ENCODE measurements around the gene PTPRD.

The PTPRD gene

DNA sequence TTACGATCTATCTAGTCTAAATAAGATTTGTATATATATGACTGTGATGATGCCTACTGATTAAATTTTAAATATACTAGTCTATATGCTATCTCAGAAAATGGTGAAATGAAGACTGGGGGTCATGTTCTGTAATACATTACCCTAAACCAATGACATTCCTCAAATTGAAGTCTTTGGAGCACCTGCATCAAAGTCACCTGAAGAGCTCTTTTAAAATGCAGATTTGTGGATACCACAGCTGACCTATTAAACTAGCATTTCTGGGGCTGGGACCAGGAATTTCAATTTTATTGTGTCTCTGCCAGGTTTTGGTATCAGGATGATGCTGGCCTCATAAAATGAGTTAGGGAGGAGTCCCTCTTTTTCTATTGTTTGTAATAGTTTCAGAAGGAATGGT, 2181.3 kb downstream of the PTPRD start:
- Histone ChIP-seq H3K79me2 (ENCODE audit: insufficient read depth, low read length) (no peaks in the 10 kb centered on the region), H3K9ac (ENCODE audit: low read depth, low read length, poor library complexity, severe bottlenecking) (no peak overlapping the region), H3K4me2 (ENCODE audit: low read depth, low read length, poor library complexity, severe bottlenecking) (no peak overlapping the region), H4K20me1 (ENCODE audit: insufficient read depth, low read length, poor library complexity, severe bottlenecking) (no peaks in the 10 kb centered on the region), H3K4me1 (ENCODE audit: insufficient read depth, low read length, poor library complexity, severe bottlenecking) (peaks cover 9% of the 10 kb centered on the region), H3K27me3 (ENCODE audit: insufficient read depth, low read length, poor library complexity, severe bottlenecking) (no peaks in the 10 kb centered on the region), H3K36me3 (ENCODE audit: insufficient read depth, low read length) (peaks cover 64% of the 10 kb centered on the region; the same call in 1 of the 2 replicates), H2AFZ (ENCODE audit: low read length) (no peak overlapping the region), H3K9me2 (replicated peaks; ENCODE audit: low read depth, low read length) (no peaks in the 10 kb centered on the region), H3K9me3 (ENCODE audit: insufficient read depth, low read depth, low read length) (no peaks in the 10 kb centered on the region), H3F3A (ENCODE audit: low read depth) (no peaks in the 10 kb centered on the region), H3K4me3 (ENCODE audit: low read length, poor library complexity, severe bottlenecking) (no peak overlapping the region)
- TF ChIP-seq CTCF (conservative IDR thresholded peaks at IDR 0.05; ENCODE audit: low read length) (no peak), EZH2phosphoT487 (IDR thresholded peaks at IDR 0.05; ENCODE audit: borderline replicate concordance) (no peak)

- H3K9ac ChIP-seq (ENCODE audit: low read depth, low read length, poor library complexity, severe bottlenecking) = no peak overlapping the region
- no peaks in the 10 kb centered on the region for H3K9me3 ChIP-seq (ENCODE audit: insufficient read depth, low read depth, low read length)
- no peak for TF ChIP-seq EZH2phosphoT487 (IDR thresholded peaks at IDR 0.05; ENCODE audit: borderline replicate concordance)
- no peak for TF ChIP-seq CTCF (conservative IDR thresholded peaks at IDR 0.05; ENCODE audit: low read length)
- H4K20me1 ChIP-seq (ENCODE audit: insufficient read depth, low read length, poor library complexity, severe bottlenecking) = no peaks in the 10 kb centered on the region
- no peaks in the 10 kb centered on the region for H3K27me3 ChIP-seq (ENCODE audit: insufficient read depth, low read length, poor library complexity, severe bottlenecking)
- no peak overlapping the region for H3K4me3 ChIP-seq (ENCODE audit: low read length, poor library complexity, severe bottlenecking)
- no peaks in the 10 kb centered on the region for H3K9me2 ChIP-seq (replicated peaks; ENCODE audit: low read depth, low read length)
- H3F3A ChIP-seq (ENCODE audit: low read depth) = no peaks in the 10 kb centered on the region
- H3K4me1 ChIP-seq (ENCODE audit: insufficient read depth, low read length, poor library complexity, severe bottlenecking) = peaks cover 9% of the 10 kb centered on the region
- H2AFZ ChIP-seq (ENCODE audit: low read length) = no peak overlapping the region
- no peak overlapping the region for H3K4me2 ChIP-seq (ENCODE audit: low read depth, low read length, poor library complexity, severe bottlenecking)
- peaks cover 60% of the 10 kb centered on the region; the same call in 1 of the 2 replicates for H3K36me3 ChIP-seq (ENCODE audit: insufficient read depth, low read length)
- H3K79me2 ChIP-seq (ENCODE audit: insufficient read depth, low read length) = no peaks in the 10 kb centered on the region
These were observed 2181.9 kb downstream of the PTPRD start for GRCh38 chr9:8430945-8431344.

DNA sequence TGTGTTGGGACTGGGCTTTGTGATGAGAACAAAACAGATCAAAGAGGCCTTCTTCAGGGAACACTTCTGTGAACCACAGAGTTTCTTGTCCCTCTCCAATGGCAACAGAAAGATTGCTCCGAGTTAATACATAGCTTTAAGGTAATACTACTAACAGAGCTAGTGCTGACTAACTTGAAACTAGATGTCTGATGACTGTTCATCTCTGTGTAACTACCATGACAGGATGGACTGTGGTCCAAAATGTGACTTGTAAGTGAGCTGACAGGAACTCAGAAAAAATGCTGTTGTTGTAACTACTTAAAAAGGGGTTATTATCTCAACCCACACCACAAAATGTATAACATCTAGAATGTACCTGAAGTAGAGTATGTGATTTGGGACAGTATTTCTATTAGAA, 2183.0 kb downstream of the PTPRD start:
- H3K9me3 ChIP-seq (ENCODE audit: insufficient read depth, low read depth, low read length) = no peaks in the 10 kb centered on the region
- H3K36me3 ChIP-seq (ENCODE audit: insufficient read depth, low read length) = peaks cover 55% of the 10 kb centered on the region; the same call in 1 of the 2 replicates
- H3F3A ChIP-seq (ENCODE audit: low read depth) = no peaks in the 10 kb centered on the region
- no peak overlapping the region for H3K4me2 ChIP-seq (ENCODE audit: low read depth, low read length, poor library complexity, severe bottlenecking)
- TF ChIP-seq CTCF (conservative IDR thresholded peaks at IDR 0.05; ENCODE audit: low read length) = no peak
- H4K20me1 ChIP-seq (ENCODE audit: insufficient read depth, low read length, poor library complexity, severe bottlenecking) = no peaks in the 10 kb centered on the region
- H3K27me3 ChIP-seq (ENCODE audit: insufficient read depth, low read length, poor library complexity, severe bottlenecking) = no peaks in the 10 kb centered on the region
- no peak overlapping the region for H3K4me3 ChIP-seq (ENCODE audit: low read length, poor library complexity, severe bottlenecking)
- no peak overlapping the region for H3K9ac ChIP-seq (ENCODE audit: low read depth, low read length, poor library complexity, severe bottlenecking)
- H2AFZ ChIP-seq (ENCODE audit: low read length) = no peak overlapping the region
- H3K79me2 ChIP-seq (ENCODE audit: insufficient read depth, low read length) = no peaks in the 10 kb centered on the region
- peaks cover 9% of the 10 kb centered on the region for H3K4me1 ChIP-seq (ENCODE audit: insufficient read depth, low read length, poor library complexity, severe bottlenecking)
- no peaks in the 10 kb centered on the region for H3K9me2 ChIP-seq (replicated peaks; ENCODE audit: low read depth, low read length)

Data from Loucy (cell line).